ENCODE measurements around the gene TENT4A. TPM values are rescaled to one million over a fixed set of nuclear protein-coding genes. Genes with fewer than 3 reads are reported as not detected.

TENT4A gene
- total RNA-seq, 1 experiment from 2014 or later: 29.2 TPM

GRCh38 chr5:6700074-6700684, 13.1 kb upstream of the TENT4A start (continued):
- no peak for TF ChIP-seq ATF3 (CRISPR knock-in tag; conservative IDR thresholded peaks at IDR 0.05)
- TF ChIP-seq ZNF512 (CRISPR knock-in tag; IDR thresholded peaks at IDR 0.05; ENCODE audit: borderline replicate concordance): no peak
- TF ChIP-seq ELF4 (CRISPR knock-in tag; IDR thresholded peaks at IDR 0.05; ENCODE audit: low read depth): no peak
- TF ChIP-seq OVOL2 (CRISPR knock-in tag; IDR thresholded peaks at IDR 0.05; ENCODE audit: borderline replicate concordance): no peak
- no peak for TF ChIP-seq ATF1 (CRISPR knock-in tag; IDR thresholded peaks at IDR 0.05)
- no peak for TF ChIP-seq RELA (CRISPR knock-in tag; IDR thresholded peaks at IDR 0.05; ENCODE audit: borderline replicate concordance)

GRCh38 chr5:6700685-6701355, 12.4 kb upstream of the TENT4A start:
- H3K27me3 Mint-ChIP-seq (ENCODE audit: low read depth): no peaks in the 10 kb centered on the region; the same call in 1 of the 2 replicates
- peaks cover 23% of the 10 kb centered on the region for H3K4me1 Mint-ChIP-seq
- no peak overlapping the region for H3K4me3 Mint-ChIP-seq
- POLR2A ChIA-PET: no interaction called here
- no peaks in the 10 kb centered on the region for H3K9me3 Mint-ChIP-seq
- H3K36me3 Mint-ChIP-seq: no peaks in the 10 kb centered on the region
- H3K27ac Mint-ChIP-seq: no peak overlapping the region
- CTCF ChIA-PET: interaction anchor here (1.4 to 1.7 kb wide), 2 partner anchors 12 to 44 kb away, joined by 4 to 5 read pairs; partner anchors contain the start of gene TENT4A
- TF ChIP-seq SP1 (CRISPR knock-in tag; conservative IDR thresholded peaks at IDR 0.05) (no peak), ERG (CRISPR knock-in tag; IDR thresholded peaks at IDR 0.05) (no peak), MAX (CRISPR knock-in tag; IDR thresholded peaks at IDR 0.05) (no peak), MXD4 (CRISPR knock-in tag; IDR thresholded peaks at IDR 0.05; ENCODE audit: borderline replicate concordance) (no peak), E2F1 (CRISPR knock-in tag; IDR thresholded peaks at IDR 0.05) (no peak), ATF6 (CRISPR knock-in tag; IDR thresholded peaks at IDR 0.05) (no peak), ETV6 (CRISPR knock-in tag; IDR thresholded peaks at IDR 0.05) (no peak), PRRX2 (CRISPR knock-in tag; IDR thresholded peaks at IDR 0.05) (no peak), RORB (CRISPR knock-in tag; IDR thresholded peaks at IDR 0.05) (no peak), ZBTB43 (CRISPR knock-in tag; IDR thresholded peaks at IDR 0.05) (no peak)
- DNase-seq (ENCODE audit: low spot score) (no peak), ATAC-seq (peak; percentile 46; the same call in 1 of the 2 replicates)

Data from WTC11 (cell line).